ENCODE measurements around the gene CD248. TPM values are rescaled to one million over a fixed set of nuclear protein-coding genes. Genes with fewer than 3 reads are reported as not detected.
A peak's percentile ranks its signal among the peaks of the same experiment; 100 is the strongest.
"Not testable (repeated sequence)": the region's sequence is repeated elsewhere in the genome, so short reads cannot be mapped to it uniquely, and the experiment has no call there.

Gene CD248
- total RNA-seq, 1 donor from 2014 or later = 11.4 TPM

GRCh38 chr11:66363187-66363601, 46.4 kb upstream of the CD248 start:
- Mint-ChIP-seq H3K4me1 (ENCODE audit: low read depth, unreplicated experiment) (no peaks in the 10 kb centered on the region), H3K27ac (ENCODE audit: unreplicated experiment) (no peak overlapping the region), H3K27me3 (ENCODE audit: unreplicated experiment) (peaks cover 4% of the 10 kb centered on the region), H3K9me3 (ENCODE audit: unreplicated experiment) (peaks cover 4% of the 10 kb centered on the region), H3K36me3 (ENCODE audit: unreplicated experiment) (no peaks in the 10 kb centered on the region), H3K4me3 (ENCODE audit: unreplicated experiment) (no peak overlapping the region)
- no peak for DNase-seq
- TF ChIP-seq CTCF (IDR thresholded peaks at IDR 0.05; ENCODE audit: partially characterized antibody, unreplicated experiment) = no peak

- peaks cover 4% of the 10 kb centered on the region for H3K27me3 Mint-ChIP-seq (ENCODE audit: unreplicated experiment)
- no peaks in the 10 kb centered on the region for H3K36me3 Mint-ChIP-seq (ENCODE audit: unreplicated experiment)
- DNase-seq = no peak
- H3K4me1 Mint-ChIP-seq (ENCODE audit: low read depth, unreplicated experiment) = no peaks in the 10 kb centered on the region
- H3K4me3 Mint-ChIP-seq (ENCODE audit: unreplicated experiment) = no peak overlapping the region
- no peak for TF ChIP-seq CTCF (IDR thresholded peaks at IDR 0.05; ENCODE audit: partially characterized antibody, unreplicated experiment)
- H3K9me3 Mint-ChIP-seq (ENCODE audit: unreplicated experiment) = peaks cover 4% of the 10 kb centered on the region
- H3K27ac Mint-ChIP-seq (ENCODE audit: unreplicated experiment) = peak overlapping the region; percentile 39
These were observed 45.8 kb upstream of the CD248 start for GRCh38 chr11:66362481-66363147.

- Mint-ChIP-seq H3K4me1 (ENCODE audit: low read depth, unreplicated experiment) (no peaks in the 10 kb centered on the region), H3K9me3 (ENCODE audit: unreplicated experiment) (peaks cover 4% of the 10 kb centered on the region), H3K4me3 (ENCODE audit: unreplicated experiment) (no peak overlapping the region), H3K27me3 (ENCODE audit: unreplicated experiment) (peaks cover 4% of the 10 kb centered on the region), H3K27ac (ENCODE audit: unreplicated experiment) (no peak overlapping the region), H3K36me3 (ENCODE audit: unreplicated experiment) (no peaks in the 10 kb centered on the region)
- no peak for TF ChIP-seq CTCF (IDR thresholded peaks at IDR 0.05; ENCODE audit: partially characterized antibody, unreplicated experiment)
- DNase-seq = no peak
These were observed 44.7 kb upstream of the CD248 start for GRCh38 chr11:66361502-66361941.

GRCh38 chr11:66360406-66361073, 43.7 kb upstream of the CD248 start:
- Mint-ChIP-seq H3K4me3 (ENCODE audit: unreplicated experiment) (no peak overlapping the region), H3K9me3 (ENCODE audit: unreplicated experiment) (peaks cover 4% of the 10 kb centered on the region), H3K27me3 (ENCODE audit: unreplicated experiment) (peaks cover 4% of the 10 kb centered on the region), H3K4me1 (ENCODE audit: low read depth, unreplicated experiment) (no peaks in the 10 kb centered on the region), H3K36me3 (ENCODE audit: unreplicated experiment) (no peaks in the 10 kb centered on the region), H3K27ac (ENCODE audit: unreplicated experiment) (no peak overlapping the region)
- no peak for TF ChIP-seq CTCF (IDR thresholded peaks at IDR 0.05; ENCODE audit: partially characterized antibody, unreplicated experiment)
- DNase-seq = no peak

- peaks cover 4% of the 10 kb centered on the region for H3K9me3 Mint-ChIP-seq (ENCODE audit: unreplicated experiment)
- no peak for DNase-seq
- no peaks in the 10 kb centered on the region for H3K4me1 Mint-ChIP-seq (ENCODE audit: low read depth, unreplicated experiment)
- peaks cover 4% of the 10 kb centered on the region for H3K27me3 Mint-ChIP-seq (ENCODE audit: unreplicated experiment)
- no peak for TF ChIP-seq CTCF (IDR thresholded peaks at IDR 0.05; ENCODE audit: partially characterized antibody, unreplicated experiment)
- no peak overlapping the region for H3K27ac Mint-ChIP-seq (ENCODE audit: unreplicated experiment)
- no peaks in the 10 kb centered on the region for H3K36me3 Mint-ChIP-seq (ENCODE audit: unreplicated experiment)
- H3K4me3 Mint-ChIP-seq (ENCODE audit: unreplicated experiment) = no peak overlapping the region
These were observed 42.8 kb upstream of the CD248 start for GRCh38 chr11:66359662-66360087.

GRCh38 chr11:66350560-66351235, 33.9 kb upstream of the CD248 start:
- not testable (repeated sequence) for DNase-seq; H3K4me1 Mint-ChIP-seq (ENCODE audit: low read depth, unreplicated experiment); H3K4me3 Mint-ChIP-seq (ENCODE audit: unreplicated experiment); H3K36me3 Mint-ChIP-seq (ENCODE audit: unreplicated experiment); H3K9me3 Mint-ChIP-seq (ENCODE audit: unreplicated experiment); H3K27me3 Mint-ChIP-seq (ENCODE audit: unreplicated experiment); H3K27ac Mint-ChIP-seq (ENCODE audit: unreplicated experiment)

All from glutamatergic neuron (in vitro differentiated cells).